Small intestine (tissue), 7 donors: ENCODE measurements around the gene JAG2. TPM values are rescaled to one million over a fixed set of nuclear protein-coding genes. Genes with fewer than 3 reads are reported as not detected.

Experiments
- DNase-seq, 2 donors: peaks; one replicate each; pipeline versions ENCODE4 v3.0.0 to v3.0.0-alpha.2; 2013
- FAIRE-seq: peaks from 2 replicates; lab custom pipeline; 2012; peaks lifted over from hg19 to GRCh38; lab: Jason Lieb, UNC
- H3K27ac ChIP-seq, 3 donors: one replicate each; pipeline ENCODE4 v1.5.1; 2013; ENCODE audit warnings: low read length in 2 of 3, mild to moderate bottlenecking in 2 of 3, control low read depth in 1 of 3, inconsistent platforms in 1 of 3, low read depth in 1 of 3, moderate library complexity in 1 of 3
- H3K27me3 ChIP-seq, 3 donors: one replicate each; pipeline ENCODE4 v1.6.1; 2013; ENCODE audit warnings: low read length in 3 of 3, inconsistent platforms in 1 of 3; ENCODE audit not compliant: control insufficient read depth in 3 of 3, insufficient read depth in 3 of 3
- H3K36me3 ChIP-seq, 3 donors: one replicate each; pipeline ENCODE4 v1.6.1; 2013; ENCODE audit warnings: low read length in 3 of 3, inconsistent platforms in 1 of 3, low read depth in 1 of 3, mild to moderate bottlenecking in 1 of 3, moderate library complexity in 1 of 3; ENCODE audit not compliant: control insufficient read depth in 3 of 3, insufficient read depth in 2 of 3
- H3K4me1 ChIP-seq, 3 donors: one replicate each; pipeline ENCODE4 v1.6.1; 2013; ENCODE audit warnings: low read length in 2 of 3, inconsistent platforms in 1 of 3, low read depth in 1 of 3, mild to moderate bottlenecking in 1 of 3, moderate library complexity in 1 of 3; ENCODE audit not compliant: control insufficient read depth in 3 of 3, insufficient read depth in 2 of 3
- H3K4me3 ChIP-seq, 3 donors: one replicate each; pipeline ENCODE4 v1.5.1; 2013; ENCODE audit warnings: low read length in 3 of 3, control low read depth in 1 of 3, inconsistent platforms in 1 of 3, low read depth in 1 of 3, mild to moderate bottlenecking in 1 of 3, moderate library complexity in 1 of 3
- H3K9me3 ChIP-seq, 2 donors: one replicate each; pipeline ENCODE4 v1.6.1; 2013; ENCODE audit warnings: low read depth in 1 of 2, low read length in 1 of 2; ENCODE audit not compliant: control insufficient read depth in 2 of 2, insufficient read depth in 1 of 2
- WGBS, 3 donors: extraction: QIAGEN DNeasy Blood & Tissue Kit; methylation state at CpG; one replicate each; pipeline ENCODE4 v1.1.7; 2013; 5-methylcytosine and 5-hydroxymethylcytosine counted together
- polyA plus RNA-seq, 4 donors: library from polyadenylated mRNA; stranded (reverse) in 3 of 4; unstranded in 1 of 4; fragments of 200-250 nt in 3 of 4; fragments of 120-200 nt in 1 of 4; gene quantifications; one replicate each; pipeline versions ENCODE4 v1.2.1 to v1.2.3, GENCODE V29; 2013
- donor health status: healthy with polysubstance abuse.
- donor health status: control.
- donor health status: control.
- donor health status: Bipolar disorder and iron deficiency.
- donor health status: healthy.

The JAG2 gene
- polyA plus RNA-seq, 4 donors = 2.0 to 15.1 (median 4.8) TPM

- FAIRE-seq = no peak
- Histone ChIP-seq H3K27me3 (peaks cover 0 to 4% (median 0%) of the 10 kb centered on the region in 3 donors), H3K4me3 (no peak overlapping the region), H3K9me3 (no peaks in the 10 kb centered on the region), H3K4me1 (peaks cover 0 to 17% (median 0%) of the 10 kb centered on the region in 3 donors), H3K27ac (no peak overlapping the region), H3K36me3 (peaks cover 0 to 59% (median 0%) of the 10 kb centered on the region in 3 donors)
- DNase-seq = no peak
- 75 to 78% (median 75%) methylated on average over 11 of the region's 11 CpGs for WGBS, 3 donors
Observed at GRCh38 chr14:105177082-105177481, 8.5 kb upstream of the JAG2 start.

GRCh38 chr14:105176513-105176912 lies 7.9 kb upstream of the JAG2 start:
- DNase-seq = no peak
- FAIRE-seq = no peak

DNA sequence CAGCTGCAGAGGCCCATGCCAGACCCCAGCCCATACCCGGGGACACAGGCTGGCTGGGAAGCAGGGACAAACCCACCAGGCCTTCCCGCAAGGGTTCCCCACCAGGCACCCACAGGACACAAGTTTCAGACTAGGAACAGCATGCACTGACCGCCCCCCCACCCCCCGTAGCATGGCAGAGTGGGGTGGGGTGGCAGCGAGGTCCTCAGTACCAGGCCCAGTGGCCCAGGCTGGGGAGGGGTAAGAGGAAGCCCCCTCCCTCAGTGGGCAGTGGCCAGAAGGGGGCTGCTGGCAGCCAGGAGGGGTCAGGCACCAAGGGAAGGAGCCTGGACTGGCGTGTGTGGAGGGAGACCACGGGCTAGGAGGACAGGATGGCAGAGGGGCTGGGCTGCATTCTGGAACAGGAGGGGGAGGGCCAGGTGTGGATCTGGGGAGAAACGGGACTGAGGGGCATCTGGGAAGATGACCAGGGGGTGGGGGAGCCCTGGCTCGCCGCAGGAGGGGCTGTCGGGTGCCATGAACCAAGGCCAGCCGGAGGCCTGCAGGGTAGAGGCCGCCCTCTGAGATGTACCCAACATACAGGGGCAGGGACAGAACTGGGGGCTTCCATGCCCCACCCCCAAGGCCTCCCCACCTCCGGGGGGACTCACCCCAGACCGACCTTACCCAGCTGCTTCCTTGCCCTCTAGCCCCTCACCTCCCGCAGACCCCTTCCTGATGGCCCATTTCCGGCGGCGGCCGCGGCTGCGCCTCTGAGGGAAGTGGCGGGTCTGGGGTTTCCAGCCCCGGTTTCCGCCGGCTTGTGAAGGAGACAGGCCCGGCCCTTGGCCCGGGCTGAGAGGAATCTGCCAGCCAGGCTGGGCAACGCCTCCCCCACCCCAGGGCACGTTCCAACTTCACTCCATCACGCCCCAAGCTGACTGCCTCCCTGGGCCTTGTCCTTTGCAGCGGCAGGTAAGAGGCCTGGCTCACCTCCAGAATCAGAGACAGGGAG lies 5.6 kb upstream of the JAG2 start:
- no peak overlapping the region for H3K27ac ChIP-seq
- peaks cover 3 to 13% (median 5%) of the 10 kb centered on the region in 3 donors for H3K27me3 ChIP-seq
- H3K4me1 ChIP-seq = peaks cover 0 to under 1% (median 0%) of the 10 kb centered on the region in 3 donors
- FAIRE-seq (no peak), DNase-seq (no peak)
- WGBS, 3 donors = 66 to 80% (median 67%) methylated on average over 22 to 32 of the region's 32 CpGs
- H3K9me3 ChIP-seq = no peaks in the 10 kb centered on the region
- peaks cover 0 to 50% (median 0%) of the 10 kb centered on the region in 3 donors for H3K36me3 ChIP-seq
- H3K4me3 ChIP-seq = no peak overlapping the region

More at GRCh38 chr14:105176513-105176912, 7.9 kb upstream of the JAG2 start:
- H3K4me3 ChIP-seq = no peak overlapping the region
- H3K36me3 ChIP-seq = peaks cover 0 to 59% (median 0%) of the 10 kb centered on the region in 3 donors
- no peaks in the 10 kb centered on the region for H3K9me3 ChIP-seq
- 71 to 81% (median 75%) methylated on average over 15 of the region's 15 CpGs for WGBS, 3 donors
- H3K4me1 ChIP-seq = peaks cover 0 to 11% (median 0%) of the 10 kb centered on the region in 3 donors
- H3K27me3 ChIP-seq = no peaks in the 10 kb centered on the region
- H3K27ac ChIP-seq = no peak overlapping the region

GRCh38 chr14:105173145-105173544 lies 4.6 kb upstream of the JAG2 start:
- Histone ChIP-seq H3K36me3 (peaks cover 0 to 46% (median 0%) of the 10 kb centered on the region in 3 donors), H3K4me3 (no peak overlapping the region), H3K27ac (no peak overlapping the region), H3K9me3 (no peaks in the 10 kb centered on the region), H3K4me1 (no peaks in the 10 kb centered on the region), H3K27me3 (peaks cover 3 to 15% (median 5%) of the 10 kb centered on the region in 3 donors)
- 83 to 92% (median 88%) methylated on average over 13 of the region's 13 CpGs for WGBS, 3 donors
- FAIRE-seq (no peak), DNase-seq (no peak)

DNA sequence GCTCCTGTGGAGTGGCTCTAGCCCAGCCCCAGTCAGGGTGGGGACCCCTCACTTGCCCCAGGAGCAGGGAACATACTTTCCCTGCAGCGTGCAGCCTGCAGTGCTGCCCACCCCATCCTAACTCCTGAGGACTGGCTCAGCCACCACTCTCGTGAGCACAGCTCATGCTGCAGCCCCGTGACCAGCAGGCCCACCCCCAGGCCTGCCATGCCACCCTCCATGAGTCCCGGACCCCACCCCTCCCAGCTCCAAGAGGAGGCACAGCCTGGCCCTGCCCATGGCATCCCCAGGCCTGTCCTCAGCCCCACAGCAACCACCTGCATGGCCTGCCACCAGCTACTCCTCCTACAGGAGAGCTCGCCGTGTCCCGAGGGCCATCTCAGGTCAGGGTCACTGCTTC lies 3.9 kb upstream of the JAG2 start:
- H3K4me1 ChIP-seq = no peaks in the 10 kb centered on the region
- H3K36me3 ChIP-seq = peaks cover 0 to 40% (median 0%) of the 10 kb centered on the region in 3 donors
- peaks cover 5 to 20% (median 7%) of the 10 kb centered on the region in 3 donors for H3K27me3 ChIP-seq
- FAIRE-seq = no peak
- no peak overlapping the region for H3K4me3 ChIP-seq
- no peak overlapping the region for H3K27ac ChIP-seq
- DNase-seq = no peak
- H3K9me3 ChIP-seq = no peaks in the 10 kb centered on the region
- 63 to 74% (median 63%) methylated on average over 6 to 7 of the region's 7 CpGs for WGBS, 3 donors

GRCh38 chr14:105171004-105171673 lies 2.6 kb upstream of the JAG2 start:
- Histone ChIP-seq H3K4me3 (no peak overlapping the region), H3K36me3 (peaks cover 0 to 28% (median 0%) of the 10 kb centered on the region in 3 donors), H3K4me1 (no peaks in the 10 kb centered on the region), H3K27ac (no peak overlapping the region), H3K27me3 (peaks cover 5 to 30% (median 11%) of the 10 kb centered on the region in 3 donors), H3K9me3 (no peaks in the 10 kb centered on the region)
- WGBS, 3 donors = 11 to 28% (median 16%) methylated on average over 19 of the region's 19 CpGs
- FAIRE-seq (no peak), DNase-seq (no peak)

DNA sequence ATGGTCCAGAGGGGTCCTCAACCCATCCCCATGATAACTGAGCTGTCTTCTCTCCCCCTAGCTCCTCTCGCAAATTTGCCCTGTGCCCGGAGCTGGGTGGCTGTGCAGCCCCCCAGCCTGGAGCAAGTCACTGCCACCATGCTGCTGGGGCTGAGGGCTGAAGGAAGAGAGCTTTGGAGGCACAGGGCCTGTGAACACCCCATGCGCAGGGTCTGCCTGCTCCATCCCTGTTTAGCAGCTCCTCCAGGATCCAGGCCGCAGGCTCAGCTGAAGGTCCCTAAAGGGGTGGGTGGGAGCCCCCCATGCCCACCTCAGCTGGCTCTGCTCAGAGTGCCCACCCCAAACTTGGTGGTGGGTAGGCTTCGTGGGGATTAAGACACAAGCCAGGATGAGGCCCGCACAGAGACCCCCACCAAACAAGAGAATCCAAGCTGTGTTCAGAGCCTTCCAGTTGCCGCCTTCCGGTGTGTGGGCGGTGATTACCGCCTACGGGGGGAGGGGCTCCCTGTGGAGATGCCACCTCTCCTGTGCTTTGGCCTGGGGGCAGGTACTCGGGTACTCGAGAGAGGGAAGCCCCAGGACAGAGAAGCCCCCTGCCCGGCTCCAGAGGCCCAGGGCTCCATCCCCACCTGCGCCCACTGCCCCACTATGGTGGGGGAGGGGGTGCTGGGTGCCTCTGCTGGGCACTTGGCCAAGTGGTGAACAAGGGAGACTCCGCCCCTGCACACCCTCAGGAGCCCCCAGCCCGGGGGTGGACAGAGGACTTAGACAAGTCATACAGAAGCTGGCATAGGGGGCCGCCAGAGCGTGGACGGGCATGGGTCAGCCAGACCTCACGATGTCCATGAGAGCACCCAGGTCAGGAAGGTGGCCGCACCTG lies 1.4 kb upstream of the JAG2 start:
- Histone ChIP-seq H3K4me3 (no peak overlapping the region), H3K36me3 (peaks cover 0 to 18% (median 0%) of the 10 kb centered on the region in 3 donors), H3K27ac (no peak overlapping the region), H3K4me1 (no peaks in the 10 kb centered on the region), H3K9me3 (no peaks in the 10 kb centered on the region), H3K27me3 (peaks cover 5 to 30% (median 11%) of the 10 kb centered on the region in 3 donors)
- no peak for DNase-seq
- WGBS, 3 donors = 61 to 78% (median 64%) methylated on average over 22 of the region's 22 CpGs
- no peak for FAIRE-seq
